NCI-H1436 (cell line): Measurements from ENCODE around the gene ITGBL1.
A peak's percentile ranks its signal among the peaks of the same experiment; 100 is the strongest.

Experiments used
- DNase-seq: peaks from one replicate; lab custom pipeline; 2025; lab: John Stamatoyannopoulos, UW

Gene ITGBL1

DNA sequence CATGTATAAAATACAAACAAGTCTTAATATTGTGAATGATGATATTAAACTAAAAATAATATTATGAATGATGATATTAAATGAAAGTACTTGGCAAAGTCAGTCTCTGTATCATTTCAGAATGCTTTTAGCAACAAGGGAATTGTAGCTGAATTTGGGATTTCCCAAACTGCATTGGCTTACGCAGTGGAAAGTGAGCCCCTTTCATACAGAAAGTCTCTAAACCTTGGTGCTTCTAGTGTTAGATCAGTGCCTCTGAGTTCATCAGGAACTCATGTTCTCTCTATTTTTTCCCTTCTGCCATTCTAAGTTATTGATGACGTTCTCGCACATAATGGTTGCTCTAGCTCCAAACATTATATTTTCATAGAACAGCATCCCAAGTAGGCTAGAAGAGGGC is 300.0 kb downstream of the ITGBL1 start:
- no peak for DNase-seq

DNA sequence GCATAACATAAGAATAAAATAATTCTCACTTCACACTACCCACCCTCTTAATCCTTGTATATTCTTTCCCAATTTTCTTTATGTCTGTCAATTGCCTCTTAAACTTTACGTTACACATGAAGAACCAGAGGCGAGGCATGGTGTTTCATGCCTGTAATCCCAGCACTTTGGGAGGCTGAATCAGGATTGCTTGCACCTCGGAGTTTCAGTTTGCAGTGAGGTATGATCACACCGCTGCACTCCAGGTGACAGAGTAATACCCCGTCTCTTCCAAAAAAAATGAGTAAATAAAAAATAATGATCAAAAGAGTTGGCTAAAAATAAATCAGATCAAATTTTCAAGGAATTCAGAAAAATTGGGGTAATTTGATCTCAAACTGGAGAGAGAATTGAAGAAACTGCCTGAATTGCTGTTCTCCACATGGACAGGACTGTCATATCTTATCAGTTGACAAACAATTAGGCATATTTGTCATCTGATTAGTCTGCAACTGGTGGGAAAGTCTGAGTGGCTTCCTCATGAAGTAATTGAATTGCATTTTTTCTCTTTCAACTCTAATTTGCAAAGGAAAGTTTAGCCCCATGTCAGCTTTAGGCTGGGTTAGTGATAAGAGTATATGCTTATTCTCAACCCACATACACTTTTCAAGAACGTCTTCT is 302.9 kb downstream of the ITGBL1 start:
- DNase-seq: no peak

DNA sequence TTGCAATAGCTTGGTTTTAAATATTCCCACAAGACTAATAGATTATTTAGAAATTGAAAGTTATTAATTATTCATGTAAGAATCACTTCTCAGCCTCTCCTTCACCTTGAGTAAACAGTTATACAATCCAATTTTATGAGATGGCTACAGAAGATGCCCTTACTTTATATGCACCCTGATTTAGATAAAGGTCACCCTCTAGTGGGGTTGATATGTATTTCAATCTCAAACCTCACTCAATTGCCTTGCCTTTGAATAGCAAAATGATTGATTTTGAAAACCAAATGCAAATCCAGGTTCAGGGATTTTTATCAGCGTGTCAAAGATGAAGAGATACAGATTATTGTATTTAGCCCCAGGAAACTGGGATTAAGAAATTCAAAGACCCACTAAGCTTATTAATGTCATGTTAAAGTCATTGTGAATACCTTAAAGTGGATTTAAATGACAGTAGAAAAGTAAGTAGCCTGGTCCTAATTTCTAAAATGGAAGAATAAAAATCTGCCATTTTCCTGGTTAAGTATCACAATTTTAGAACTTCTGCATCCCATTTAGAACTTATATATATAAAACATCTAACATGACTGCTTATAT is 305.1 kb downstream of the ITGBL1 start:
- DNase-seq: peak; percentile 57

DNA sequence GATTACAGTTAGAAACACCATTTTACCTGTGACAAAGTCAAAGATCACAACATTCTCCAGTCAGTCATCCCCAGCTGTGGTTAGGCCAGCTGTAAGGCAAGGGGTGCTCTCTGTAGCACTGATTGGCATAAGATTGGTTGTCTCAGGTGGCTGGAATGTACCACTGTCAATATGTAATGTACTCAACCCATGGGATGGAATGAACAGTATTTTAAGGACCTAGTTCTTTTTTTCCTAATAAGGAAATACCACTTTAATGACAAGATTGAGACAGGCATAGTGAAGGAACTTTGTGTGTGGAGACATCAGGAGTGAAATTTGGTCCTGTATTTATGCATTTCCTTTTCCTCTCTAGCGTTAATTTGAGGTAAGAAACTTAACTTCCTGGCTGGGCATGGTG is 310.7 kb downstream of the ITGBL1 start:
- DNase-seq: no peak
